HG02798 (cell line): ENCODE data around the gene TREML4.

ENCODE experiments used
- ATAC-seq: cut with Tn5 transposase; IDR thresholded peaks from one replicate; pipeline ENCODE4 v1.9.1; 2021; ENCODE audit warnings: mild to moderate bottlenecking; ENCODE audit not compliant: unreplicated experiment, poor library complexity

Gene TREML4

GRCh38 chr6:41247882-41248705, 19.9 kb downstream of the TREML4 start:
- no peak for ATAC-seq

GRCh38 chr6:41252401-41253169, 24.4 kb downstream of the TREML4 start:
- no peak for ATAC-seq

GRCh38 chr6:41255110-41255509, 27.0 kb downstream of the TREML4 start:
- ATAC-seq: no peak

GRCh38 chr6:41255638-41256246, 27.6 kb downstream of the TREML4 start:
- ATAC-seq: peak; percentile 20

- peak; percentile 47 for ATAC-seq
These were observed 28.2 kb downstream of the TREML4 start for GRCh38 chr6:41256383-41256782.

GRCh38 chr6:41257369-41258195, 29.4 kb downstream of the TREML4 start:
- ATAC-seq: no peak

- ATAC-seq: no peak
These were observed 30.0 kb downstream of the TREML4 start for GRCh38 chr6:41258196-41258493.

GRCh38 chr6:41262401-41262800, 34.3 kb downstream of the TREML4 start:
- ATAC-seq: no peak

GRCh38 chr6:41263267-41263666, 35.1 kb downstream of the TREML4 start:
- ATAC-seq: no peak

- no peak for ATAC-seq
These were observed 38.4 kb downstream of the TREML4 start for GRCh38 chr6:41266541-41266940.

- no peak for ATAC-seq
These were observed 40.3 kb downstream of the TREML4 start for GRCh38 chr6:41268478-41268877.

- no peak for ATAC-seq
These were observed 41.0 kb downstream of the TREML4 start for GRCh38 chr6:41269166-41269565.

- no peak for ATAC-seq
These were observed 41.6 kb downstream of the TREML4 start for GRCh38 chr6:41269716-41270115.

GRCh38 chr6:41271901-41272395, 43.8 kb downstream of the TREML4 start:
- ATAC-seq: no peak

GRCh38 chr6:41272591-41273240, 44.6 kb downstream of the TREML4 start:
- ATAC-seq: no peak

GRCh38 chr6:41273714-41274113, 45.6 kb downstream of the TREML4 start:
- no peak for ATAC-seq

- no peak for ATAC-seq
These were observed 46.1 kb downstream of the TREML4 start for GRCh38 chr6:41274256-41274655.

- ATAC-seq: no peak
These were observed 47.3 kb downstream of the TREML4 start for GRCh38 chr6:41275489-41275888.

GRCh38 chr6:41277605-41278004, 49.5 kb downstream of the TREML4 start:
- ATAC-seq: no peak
